HCT116 (cell line): ENCODE data around the gene TTC27. TPM values are rescaled to one million over a fixed set of nuclear protein-coding genes. Genes with fewer than 3 reads are reported as not detected.

Source experiments
- ATAC-seq: fragments of 200-7000 bp; cut with Tn5 transposase; 2 replicates; pipeline ENCODE4 v1.9.1; 2020; ENCODE audit warnings: mild to moderate bottlenecking, moderate library complexity
- BruUV-seq: library from RNA; stranded (reverse); fragments of 400-500 nt; replicated peaks from 2 replicates; lab custom pipeline; 2021; lab: Mats Ljungman, UMichigan
- CTCF ChIA-PET: fragments of 300-600 bp; sonication (Branson Sonifier 250); formaldehyde crosslinking; loops from one replicate; lab custom pipeline; 2021; ENCODE audit warnings: antibody characterized with exemption; lab: Charles Lee
- POLR2A ChIA-PET: fragments of 300-600, 350-600 bp; sonication (Branson Sonifier 250); formaldehyde crosslinking; loops from one replicate; lab custom pipeline; 2021; ENCODE audit warnings: antibody characterized with exemption; lab: Charles Lee
- RAD21 ChIA-PET, 2 experiments: fragments of 300-600 bp; sonication (Branson Sonifier 250); formaldehyde crosslinking; loops; one replicate each; lab custom pipeline; 2023; ENCODE audit warnings: low total read pairs in 2 of 2; ENCODE audit not compliant: uncharacterized antibody in 2 of 2, unreplicated experiment in 2 of 2, low non-redundant PET in 1 of 2; lab: Charles Lee
- DNase-seq: peaks from one replicate; pipeline ENCODE4 v3.0.0-alpha.2; 2010; ENCODE audit warnings: low read depth, low spot score
- H2AFZ ChIP-seq: fragments of 200-600 bp; shearing (Covaris generic), sonication (generic); 2 replicates; pipeline ENCODE4 v1.6.1; 2017; ENCODE audit warnings: low read depth, mixed run types, mixed read lengths, antibody characterized with exemption, low read length; ENCODE audit not compliant: poor library complexity, severe bottlenecking
- H3K27ac ChIP-seq: 2 replicates; pipeline ENCODE4 v1.5.1; 2012; ENCODE audit warnings: low read depth, low read length
- H3K27me3 ChIP-seq: fragments of 200-600 bp; sonication (generic); 2 replicates; pipeline ENCODE4 v1.6.1; 2016; ENCODE audit warnings: mixed run types, low read length, mixed read lengths; ENCODE audit not compliant: insufficient read depth
- H3K36me3 ChIP-seq, 2 experiments: fragments of 200-500 bp in 1 of 2; fragments of 200-600 bp in 1 of 2; sonication (Bioruptor generic) in 1 of 2; sonication (generic) in 1 of 2; 2 replicates each; pipeline versions ENCODE4 v1.5.1 to v1.6.1; 2014 to 2016; ENCODE audit warnings: low read length in 2 of 2, inconsistent platforms in 1 of 2, mixed read lengths in 1 of 2, mixed run types in 1 of 2; ENCODE audit not compliant: insufficient read depth in 2 of 2, control insufficient read depth in 1 of 2
- H3K4me1 ChIP-seq, 2 experiments: fragments of 200-600 bp in 1 of 2; sonication (generic) in 1 of 2; 2 replicates each; pipeline versions ENCODE4 v1.5.1 to v1.6.1; 2012 to 2017; ENCODE audit warnings: low read length in 2 of 2, inconsistent platforms in 1 of 2, mild to moderate bottlenecking in 1 of 2, mixed read lengths in 1 of 2, mixed run types in 1 of 2, moderate library complexity in 1 of 2; ENCODE audit not compliant: insufficient read depth in 2 of 2, control insufficient read depth in 1 of 2
- H3K4me2 ChIP-seq: fragments of 200-600 bp; sonication (generic); 2 replicates; pipeline ENCODE4 v1.6.1; 2017; ENCODE audit warnings: mixed run types, low read length, mixed read lengths
- H3K4me3 ChIP-seq, 2 experiments: fragments of 200-600 bp in 1 of 2; sonication (generic) in 1 of 2; replicated peaks in 1 of 2; 2 replicates each; pipeline ENCODE4 v1.5.1; 2011 to 2016; ENCODE audit warnings: low read length in 2 of 2, control low read depth in 1 of 2, low read depth in 1 of 2, mild to moderate bottlenecking in 1 of 2, mixed read lengths in 1 of 2, mixed run types in 1 of 2
- H3K79me2 ChIP-seq: fragments of 200-600 bp; sonication (generic); 2 replicates; pipeline ENCODE4 v1.6.1; 2017; ENCODE audit warnings: mild to moderate bottlenecking, mixed run types, low read length, moderate library complexity, mixed read lengths; ENCODE audit not compliant: insufficient read depth
- H3K9ac ChIP-seq: fragments of 200-600 bp; sonication (generic); 2 replicates; pipeline ENCODE4 v1.6.1; 2016; ENCODE audit warnings: low read length, mixed read lengths
- H3K9me2 ChIP-seq: fragments of 200-600 bp; sonication (generic), shearing (Covaris generic); 2 replicates; pipeline ENCODE4 v1.6.1; 2017; ENCODE audit warnings: mixed run types, mild to moderate bottlenecking, moderate library complexity; ENCODE audit not compliant: insufficient read depth
- H3K9me3 ChIP-seq, 2 experiments: fragments of 200-500 bp in 1 of 2; fragments of 200-600 bp in 1 of 2; sonication (Bioruptor generic) in 1 of 2; sonication (generic) in 1 of 2; 2 replicates each; pipeline ENCODE4 v1.6.1; 2014 to 2017; ENCODE audit warnings: low read length in 2 of 2, mixed read lengths in 2 of 2, inconsistent platforms in 1 of 2, low read depth in 1 of 2, mild to moderate bottlenecking in 1 of 2, mixed run types in 1 of 2, moderate library complexity in 1 of 2; ENCODE audit not compliant: control insufficient read depth in 1 of 2, insufficient read depth in 1 of 2
- H4K20me1 ChIP-seq: fragments of 200-600 bp; sonication (generic), shearing (Covaris generic); 2 replicates; pipeline ENCODE4 v1.6.1; 2017; ENCODE audit warnings: mixed run types, mild to moderate bottlenecking, moderate library complexity; ENCODE audit not compliant: insufficient read depth
- ATF3 ChIP-seq: IDR thresholded peaks from 2 replicates; pipeline ENCODE4 v1.6.1; 2012
- CEBPB ChIP-seq: IDR thresholded peaks from 2 replicates; pipeline ENCODE4 v1.6.1; 2012; ENCODE audit warnings: low read depth
- CTCF ChIP-seq, 3 experiments: fragments of 200-600 bp in 1 of 3; sonication (generic) in 1 of 3; IDR thresholded peaks in 2 of 3; conservative IDR thresholded peaks in 1 of 3; 2 replicates each; pipeline ENCODE4 v1.5.1; 2012 to 2017; ENCODE audit warnings: low read depth in 2 of 3, low read length in 2 of 3, antibody characterized with exemption in 1 of 3, borderline replicate concordance in 1 of 3, control low read depth in 1 of 3, mild to moderate bottlenecking in 1 of 3, mixed read lengths in 1 of 3, mixed run types in 1 of 3, moderate library complexity in 1 of 3; ENCODE audit not compliant: insufficient read depth in 1 of 3
- EGR1 ChIP-seq: IDR thresholded peaks from 2 replicates; pipeline ENCODE4 v1.6.1; 2012; ENCODE audit warnings: low read depth
- ELF1 ChIP-seq: IDR thresholded peaks from 2 replicates; pipeline ENCODE4 v1.6.1; 2012; ENCODE audit warnings: low read depth, borderline replicate concordance
- EZH2 ChIP-seq: fragments of 200-600 bp; sonication (generic); IDR thresholded peaks from 2 replicates; pipeline ENCODE4 v1.6.1; 2017; ENCODE audit warnings: antibody characterized with exemption, mixed run types
- FOSL1 ChIP-seq: IDR thresholded peaks from 2 replicates; pipeline ENCODE4 v1.6.1; 2012; ENCODE audit warnings: low read depth
- JUND ChIP-seq: IDR thresholded peaks from 2 replicates; pipeline ENCODE4 v1.6.1; 2012
- POLR2A ChIP-seq: IDR thresholded peaks from 2 replicates; pipeline ENCODE4 v1.7.0; 2011; ENCODE audit warnings: borderline replicate concordance; ENCODE audit not compliant: insufficient read depth, insufficient read length; ENCODE audit errors: extremely low read depth
- POLR2AphosphoS5 ChIP-seq: IDR thresholded peaks from 2 replicates; pipeline ENCODE4 v1.6.1; 2011; ENCODE audit warnings: mild to moderate bottlenecking, low read depth, low read length, moderate library complexity
- RAD21 ChIP-seq: IDR thresholded peaks from 2 replicates; pipeline ENCODE4 v1.6.1; 2012; ENCODE audit warnings: low read depth, mild to moderate bottlenecking
- REST ChIP-seq: IDR thresholded peaks from 2 replicates; pipeline ENCODE4 v1.6.1; 2012; ENCODE audit warnings: low read depth
- SP1 ChIP-seq: IDR thresholded peaks from 2 replicates; pipeline ENCODE4 v1.6.1; 2012; ENCODE audit warnings: low read depth
- SRF ChIP-seq: IDR thresholded peaks from 2 replicates; pipeline ENCODE4 v1.6.1; 2012; ENCODE audit warnings: low read depth
- TCF7L2 ChIP-seq: IDR thresholded peaks from 2 replicates; pipeline ENCODE4 v1.7.0; 2011; ENCODE audit warnings: borderline replicate concordance, inconsistent platforms; ENCODE audit not compliant: insufficient read depth, insufficient read length; ENCODE audit errors: extremely low read depth
- YY1 ChIP-seq: IDR thresholded peaks from 2 replicates; pipeline ENCODE4 v1.6.1; 2011; ENCODE audit warnings: low read length, low read depth, moderate library complexity, mild to moderate bottlenecking; ENCODE audit not compliant: insufficient replicate concordance; ENCODE audit errors: extremely low read depth
- ZBTB33 ChIP-seq: IDR thresholded peaks from 2 replicates; pipeline ENCODE4 v1.6.1; 2011; ENCODE audit warnings: mild to moderate bottlenecking, low read length, moderate library complexity; ENCODE audit not compliant: insufficient replicate concordance; ENCODE audit errors: extremely low read depth
- ZFX ChIP-seq: fragments of 450-650 bp; IDR thresholded peaks from 2 replicates; pipeline ENCODE4 v1.6.1; 2017
- ZNF274 ChIP-seq: fragments of 200-500 bp; sonication (Bioruptor generic); IDR thresholded peaks from 2 replicates; pipeline ENCODE4 v1.6.1; 2014; ENCODE audit warnings: mild to moderate bottlenecking, low read depth, low read length, inconsistent platforms
- intact Hi-C: fragments of 100-400 bp; cut with micrococcal nuclease; formaldehyde crosslinking; loops from 2 replicates; pipeline ENCODE4 v1.10.0; 2022
- total RNA-seq: library from RNA; stranded (reverse); gene quantifications from one replicate; pipeline ENCODE4 v1.2.1, GENCODE V29; 2021; ENCODE audit not compliant: unreplicated experiment

The TTC27 gene
- total RNA-seq, 1 experiment from 2014 or later = 24.4 TPM

- DNase-seq (no peak), ATAC-seq (no peak)
- H3K27ac ChIP-seq = no peak overlapping the region
- TF ChIP-seq CTCF (IDR thresholded peaks at IDR 0.05 in 2 of 3, conservative IDR thresholded peaks at IDR 0.05 in 1 of 3; ENCODE audit: borderline replicate concordance in 1 of 3, insufficient read depth in 1 of 3, low read depth in 2 of 3, low read length in 2 of 3) (no peak), ZBTB33 (no peak), RAD21 (no peak), ELF1 (no peak), POLR2A (no peak), SRF (no peak), ZNF274 (no peak), EZH2 (no peak), POLR2AphosphoS5 (no peak), TCF7L2 (no peak), ATF3 (no peak), EGR1 (no peak), CEBPB (no peak), FOSL1 (no peak), YY1 (no peak), SP1 (no peak), JUND (no peak), REST (no peak), ZFX (no peak)
- ChIA-PET POLR2A (no interaction called here), CTCF (no interaction called here), RAD21 (no interaction called here)
- no peak overlapping the region for H3K9ac ChIP-seq
- H4K20me1 ChIP-seq = no peaks in the 10 kb centered on the region
- no TSS peak for BruUV-seq
- no peak overlapping the region for H2AFZ ChIP-seq
- intact Hi-C loops = no loop called here
- H3K4me3 ChIP-seq = no peak overlapping the region
- no peaks in the 10 kb centered on the region for H3K36me3 ChIP-seq
- no peaks in the 10 kb centered on the region for H3K9me3 ChIP-seq
- no peaks in the 10 kb centered on the region for H3K27me3 ChIP-seq
- H3K9me2 ChIP-seq = no peaks in the 10 kb centered on the region
- H3K4me2 ChIP-seq = no peak overlapping the region
- peaks cover 3 to 8% of the 10 kb centered on the region in 2 experiments; a peak in 3 of 4 replicates for H3K4me1 ChIP-seq
- no peaks in the 10 kb centered on the region for H3K79me2 ChIP-seq
Measured at GRCh38 chr2:32802877-32803276, 175.0 kb downstream of the TTC27 start.
